GM08714 (cell line): ENCODE results near the gene TYMP.

ENCODE experiments used
- H3K4me3 ChIP-seq: fragments of 200-500 bp; sonication (Bioruptor generic); 2 replicates; pipeline ENCODE4 v1.5.1; 2014; ENCODE audit warnings: mild to moderate bottlenecking, low read length, inconsistent platforms
- ZNF274 ChIP-seq: IDR thresholded peaks from 2 replicates; pipeline ENCODE4 v1.6.1; 2012; ENCODE audit warnings: mild to moderate bottlenecking, low read depth, low read length

TYMP gene

DNA sequence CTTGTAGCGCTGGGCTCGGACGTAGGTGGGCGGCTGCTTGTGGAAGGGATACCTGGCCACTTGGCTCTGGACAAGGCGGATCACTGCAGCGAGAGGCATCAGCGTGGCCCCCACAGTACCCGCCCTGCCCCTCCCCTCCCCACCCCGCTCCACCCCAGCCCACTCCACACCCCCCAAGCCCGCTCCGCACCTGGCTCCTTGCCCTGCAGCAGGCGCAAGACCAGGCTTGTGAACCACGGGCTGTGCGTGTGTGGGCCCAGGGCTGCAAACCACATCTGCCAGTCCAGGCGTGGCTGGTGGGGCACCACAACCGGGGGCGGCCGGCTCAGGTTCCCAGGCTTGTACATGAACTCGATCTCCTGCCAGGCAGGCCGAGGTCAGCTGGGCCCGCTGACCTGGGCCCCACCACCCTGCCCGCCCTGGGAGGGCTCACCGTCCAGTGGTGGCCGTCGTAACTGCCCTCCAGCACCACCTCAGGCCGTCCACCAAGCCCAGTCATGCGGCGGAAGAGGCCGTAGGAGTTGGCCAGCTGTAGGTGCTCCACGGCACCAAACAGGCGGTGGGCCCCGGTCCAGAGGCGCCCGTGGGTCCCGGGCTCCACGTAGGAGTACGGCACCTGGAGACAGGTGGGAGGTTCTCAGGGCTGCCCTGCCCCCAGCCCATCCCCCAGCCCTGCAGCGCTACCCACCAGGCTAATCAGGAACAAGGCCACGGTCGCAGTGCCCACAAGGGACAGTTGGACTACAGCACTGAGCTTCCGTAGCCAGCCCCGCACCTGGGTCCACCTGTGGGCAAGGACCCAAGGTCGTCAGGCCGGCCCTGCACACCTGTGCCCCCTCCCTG, 25.2 kb downstream of the TYMP start:
- TF ChIP-seq ZNF274 = no peak
- H3K4me3 ChIP-seq = no peak overlapping the region

DNA sequence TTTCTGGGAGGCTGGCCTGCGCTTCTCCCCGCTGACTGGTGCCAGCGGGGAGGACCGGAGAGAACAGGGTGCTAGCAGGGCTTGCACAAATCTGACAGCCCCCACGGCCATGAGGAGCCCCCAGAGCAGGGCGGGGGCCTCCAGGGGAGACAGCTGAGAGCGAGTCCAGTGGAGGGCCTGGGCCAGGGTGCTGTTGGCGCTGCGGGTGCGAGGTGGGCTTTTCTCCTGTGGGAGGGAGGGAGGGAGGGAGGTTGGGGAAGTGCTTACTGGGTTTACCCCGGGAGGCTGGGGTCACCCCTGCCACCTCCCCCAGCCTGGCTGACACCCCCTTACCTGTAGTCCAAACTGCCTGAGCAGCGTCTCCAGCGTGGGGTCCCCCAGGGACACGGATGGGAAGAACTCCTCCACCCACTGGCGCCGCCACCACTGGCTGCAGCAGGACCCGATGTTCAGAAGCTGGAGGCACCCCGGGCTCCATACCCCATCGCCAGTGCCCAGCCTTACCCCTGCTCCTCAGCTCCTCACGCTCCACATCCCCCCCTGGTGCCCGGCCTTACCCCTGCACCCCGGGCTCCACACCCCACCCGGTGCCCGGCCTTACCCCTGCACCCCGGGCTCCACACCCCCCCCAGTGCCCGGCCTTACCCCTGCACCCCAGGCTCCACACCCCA, 26.2 kb downstream of the TYMP start:
- H3K4me3 ChIP-seq = no peak overlapping the region
- no peak for TF ChIP-seq ZNF274

DNA sequence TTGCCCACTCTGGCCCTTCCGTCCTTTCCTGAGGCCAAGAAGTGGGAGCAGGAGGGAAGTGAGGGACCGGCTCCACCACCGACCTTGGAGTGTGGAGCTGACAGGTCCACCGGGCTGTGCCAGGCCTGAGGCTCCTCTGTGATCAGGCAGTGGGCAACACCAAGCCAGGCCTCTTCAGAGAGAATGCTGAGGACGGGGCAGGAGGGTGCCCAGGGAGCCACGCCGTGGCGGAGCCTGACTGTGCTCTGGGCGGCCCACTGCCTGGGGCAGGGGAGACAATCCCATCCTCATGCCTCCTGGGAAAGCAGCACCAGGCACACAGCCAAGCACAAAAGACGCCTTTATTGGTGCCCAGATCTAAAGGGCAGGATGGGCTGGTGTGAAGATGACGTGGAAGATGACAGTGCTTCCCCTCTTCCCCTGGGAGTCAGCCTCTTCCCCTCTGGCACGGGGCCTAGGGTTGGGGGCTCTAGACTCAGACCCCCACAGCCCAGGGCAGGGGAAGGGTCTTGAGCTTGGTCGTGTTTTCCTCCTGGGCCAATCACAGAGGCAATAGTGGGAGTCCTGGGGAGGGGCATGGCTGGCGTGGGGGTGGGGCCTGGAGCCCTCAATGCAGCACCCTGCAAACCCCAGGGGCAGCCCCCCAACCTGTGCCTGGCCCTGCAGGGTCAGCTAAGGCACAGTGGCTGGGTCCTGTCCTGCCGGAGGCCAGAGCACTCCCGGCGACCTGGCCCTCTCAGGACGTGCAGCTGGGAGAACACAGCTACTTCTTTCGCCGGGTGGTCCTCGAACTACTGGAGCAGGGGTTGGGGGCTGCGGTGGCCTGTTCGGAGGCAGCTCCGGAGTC, 27.0 kb downstream of the TYMP start:
- no peak for TF ChIP-seq ZNF274
- no peak overlapping the region for H3K4me3 ChIP-seq

DNA sequence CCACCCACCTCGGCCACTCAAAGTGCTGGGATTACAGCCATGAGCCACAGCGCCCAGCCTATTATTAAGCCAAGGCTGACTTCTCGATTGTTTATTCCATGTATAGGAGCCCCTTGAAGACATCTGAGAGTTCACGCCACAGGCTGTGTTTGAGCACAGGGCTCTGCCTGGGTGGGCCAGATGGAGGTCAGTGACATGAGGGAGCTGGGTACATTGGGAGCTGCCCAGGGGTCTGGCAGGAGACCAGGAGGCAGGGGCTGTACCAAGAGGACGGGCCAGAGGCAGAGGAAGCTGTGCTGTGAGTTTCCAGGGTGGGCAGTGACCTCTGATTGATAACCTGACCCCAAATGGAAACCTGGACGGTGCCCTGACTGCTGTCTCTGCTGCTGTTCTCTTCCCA, 27.7 kb downstream of the TYMP start:
- no peak overlapping the region for H3K4me3 ChIP-seq
- no peak for TF ChIP-seq ZNF274

DNA sequence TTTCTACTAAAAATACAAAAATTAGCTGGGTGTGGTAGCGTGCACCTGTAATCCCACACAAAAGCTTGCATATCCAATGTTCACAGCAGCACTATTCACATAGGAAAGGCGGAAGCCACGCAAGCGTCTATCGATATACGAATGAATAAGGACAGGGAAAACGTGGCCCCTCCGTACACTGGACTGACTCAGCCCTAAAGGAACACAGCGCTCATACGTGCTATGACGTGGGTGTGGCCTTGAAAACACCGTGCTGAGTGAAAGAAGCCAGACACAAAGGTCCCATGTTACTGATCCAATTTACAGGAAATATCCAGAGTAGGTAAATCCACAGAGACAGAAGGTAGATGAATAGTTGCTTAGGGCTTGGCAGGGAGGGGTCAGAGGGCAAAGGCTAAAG, 29.4 kb downstream of the TYMP start:
- no peak overlapping the region for H3K4me3 ChIP-seq
- TF ChIP-seq ZNF274 = no peak

DNA sequence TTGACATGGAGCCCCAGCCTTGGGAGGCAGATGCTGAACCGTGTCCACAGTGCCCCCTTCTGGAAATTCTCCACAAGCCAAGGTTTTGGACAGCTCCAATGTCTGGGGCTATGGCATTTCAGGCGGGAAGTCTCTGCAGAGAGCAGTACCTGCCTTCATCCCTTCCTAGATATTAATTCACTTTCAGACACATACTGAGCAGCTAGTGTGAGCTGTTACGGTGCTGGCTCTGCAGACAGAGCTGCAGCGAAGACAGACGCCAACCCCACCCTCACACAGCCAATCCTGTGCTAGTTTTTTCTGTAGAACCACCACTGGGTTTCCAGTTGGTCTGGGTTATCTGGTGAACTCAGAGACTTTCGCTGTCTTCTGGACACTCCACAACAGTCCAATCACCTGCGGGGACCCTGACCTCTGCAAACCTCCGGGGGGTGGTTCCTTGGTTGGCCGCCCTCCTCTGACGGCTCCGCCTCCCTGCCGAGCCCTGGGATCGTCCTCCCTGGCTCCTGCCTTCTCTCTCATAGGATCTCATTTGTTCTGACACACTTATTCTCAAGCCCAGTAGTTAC, 31.4 kb downstream of the TYMP start:
- H3K4me3 ChIP-seq = no peak overlapping the region
- TF ChIP-seq ZNF274 = no peak

DNA sequence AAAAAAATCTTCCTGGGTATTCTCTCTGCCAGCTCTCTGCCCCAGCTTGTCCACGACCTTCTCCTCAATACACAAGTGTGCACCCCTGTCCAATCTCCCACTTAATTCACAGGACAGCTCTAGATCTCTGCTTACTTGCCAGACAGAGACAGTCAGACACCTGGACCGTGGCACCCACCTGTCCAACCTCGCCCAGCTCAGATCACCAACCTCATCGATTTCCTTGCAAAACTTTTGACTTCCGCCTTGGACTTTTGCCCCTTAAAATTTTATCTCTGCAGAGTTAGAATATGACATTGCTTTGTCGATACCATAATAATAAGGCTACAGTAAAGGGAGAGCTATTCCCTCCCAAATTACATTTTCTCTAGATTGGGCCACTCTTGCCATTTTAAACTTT, 32.7 kb downstream of the TYMP start:
- TF ChIP-seq ZNF274 = no peak
- H3K4me3 ChIP-seq = no peak overlapping the region

DNA sequence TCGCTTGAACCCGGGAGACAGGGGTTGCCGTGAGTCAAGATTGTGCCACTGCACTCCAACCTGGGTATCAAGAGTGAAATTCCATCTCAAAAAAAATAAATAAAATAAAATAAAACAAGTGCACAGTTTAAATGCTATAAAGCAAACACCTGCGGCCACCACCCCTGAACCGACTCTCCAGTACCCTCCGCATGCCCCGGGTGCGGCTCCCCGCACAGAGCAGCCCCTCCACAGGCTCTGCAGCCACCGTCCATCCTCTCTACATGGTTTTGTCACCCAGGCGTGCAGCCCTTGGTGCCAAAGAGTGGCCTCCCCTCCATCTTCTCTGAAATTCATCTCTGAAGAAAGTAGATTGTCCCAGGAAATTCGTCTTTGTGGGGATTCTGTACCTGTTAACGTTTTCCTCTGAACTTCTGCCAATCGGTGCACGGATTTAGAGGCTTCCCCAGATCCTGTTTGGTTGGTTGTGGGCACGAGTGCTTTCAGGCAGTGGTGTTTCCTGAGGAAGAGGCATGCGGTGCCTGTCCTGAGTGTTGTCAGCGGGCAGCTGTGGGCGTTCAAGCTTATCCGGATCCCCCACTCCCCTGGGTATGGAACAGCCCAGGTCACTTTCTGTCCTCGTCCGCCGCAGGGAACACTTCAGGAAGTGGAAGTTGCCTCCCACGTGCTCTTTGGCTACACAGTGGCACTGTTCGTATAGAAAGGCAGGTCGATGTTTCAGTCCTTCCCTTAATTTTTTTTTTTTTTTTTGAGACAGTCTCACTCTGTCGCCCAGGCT, 39.1 kb downstream of the TYMP start:
- no peak overlapping the region for H3K4me3 ChIP-seq
- TF ChIP-seq ZNF274 = no peak

DNA sequence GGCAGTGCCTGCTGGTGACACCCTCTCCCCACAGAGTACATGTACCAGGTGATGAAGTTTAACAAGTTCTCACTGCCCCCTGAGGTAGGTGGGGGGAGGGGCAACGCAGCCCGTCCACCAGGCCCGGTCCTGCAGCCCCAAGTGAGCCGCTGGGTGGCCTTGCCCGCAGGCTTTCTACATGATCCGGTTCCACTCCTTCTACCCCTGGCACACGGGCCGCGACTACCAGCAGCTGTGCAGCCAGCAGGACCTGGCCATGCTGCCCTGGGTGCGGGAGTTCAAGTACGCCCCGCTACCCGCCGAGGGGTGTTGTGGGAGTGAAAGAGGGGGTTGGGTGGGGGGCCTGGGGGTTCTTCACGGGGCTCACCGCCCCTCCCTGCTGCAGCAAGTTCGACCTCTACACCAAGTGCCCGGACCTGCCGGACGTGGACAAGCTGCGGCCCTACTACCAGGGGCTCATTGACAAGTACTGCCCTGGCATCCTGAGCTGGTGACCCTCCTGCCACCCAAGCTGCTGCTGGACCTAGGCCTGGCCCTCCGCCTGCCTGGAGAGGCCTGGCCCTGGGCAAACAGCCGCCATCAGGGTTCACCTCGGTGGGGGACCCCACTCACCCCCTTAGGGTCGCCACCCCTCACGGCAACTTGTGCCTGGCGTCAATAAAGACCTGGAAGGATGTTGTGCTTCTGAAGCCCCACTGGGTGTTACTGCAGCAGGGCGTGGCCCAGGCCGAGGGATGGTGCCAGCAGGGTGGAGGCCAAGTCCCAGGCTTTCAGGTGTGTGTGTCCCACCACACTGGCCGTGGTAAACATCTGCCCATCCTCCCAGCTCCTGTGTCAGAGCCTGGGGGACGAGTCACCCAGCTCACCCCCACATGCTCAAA, 40.2 kb downstream of the TYMP start:
- H3K4me3 ChIP-seq = no peak overlapping the region
- TF ChIP-seq ZNF274 = no peak

DNA sequence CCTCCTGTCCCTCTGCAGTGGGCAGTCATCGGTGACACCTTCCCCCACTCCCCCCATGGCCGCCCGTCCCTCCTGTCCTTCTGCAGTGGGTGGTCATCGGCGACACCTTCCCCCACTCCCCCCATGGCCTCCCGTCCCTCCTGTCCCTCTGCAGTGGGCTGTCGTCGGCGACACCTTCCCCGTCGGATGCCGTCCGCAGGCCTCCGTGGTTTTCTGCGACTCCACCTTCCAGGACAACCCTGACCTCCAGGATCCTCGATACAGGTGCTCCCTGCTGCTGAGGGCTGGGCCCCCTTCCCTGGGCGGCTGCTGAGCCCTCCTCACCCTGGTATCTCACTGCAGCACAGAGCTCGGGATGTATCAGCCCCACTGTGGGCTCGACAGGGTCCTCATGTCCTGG, 40.9 kb downstream of the TYMP start:
- no peak overlapping the region for H3K4me3 ChIP-seq
- TF ChIP-seq ZNF274 = no peak

DNA sequence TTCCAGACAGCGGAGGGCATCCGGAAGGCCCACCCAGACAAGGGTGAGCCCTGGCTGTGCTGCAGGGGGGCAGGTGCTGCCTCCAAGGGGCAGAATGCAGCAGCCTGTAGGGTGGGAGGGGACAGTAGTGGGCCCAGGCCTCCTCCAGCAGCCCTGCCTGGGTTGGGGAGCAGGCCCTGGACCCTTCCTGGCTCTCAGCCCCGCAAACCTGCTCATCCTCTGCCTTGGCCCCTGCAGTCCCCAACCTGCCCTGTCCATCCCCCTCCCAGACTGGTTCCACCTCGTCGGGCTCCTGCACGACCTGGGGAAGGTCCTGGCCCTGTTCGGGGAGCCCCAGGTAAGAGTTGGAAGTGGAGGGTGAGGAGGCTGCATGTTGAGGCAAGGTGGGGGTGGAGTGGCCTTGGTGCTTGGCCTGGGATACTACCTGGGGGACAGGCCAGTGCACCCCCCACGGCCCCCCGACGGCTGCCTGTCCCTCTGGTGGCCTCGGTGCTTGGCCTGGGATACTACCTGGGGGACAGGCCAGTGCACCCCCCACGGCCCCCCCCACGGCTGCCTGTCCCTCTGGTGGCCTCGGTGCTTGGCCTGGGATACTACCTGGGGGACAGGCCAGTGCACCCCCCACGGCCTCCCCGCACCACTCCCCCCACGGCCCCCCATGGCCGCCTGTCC, 41.7 kb downstream of the TYMP start:
- TF ChIP-seq ZNF274 = no peak
- no peak overlapping the region for H3K4me3 ChIP-seq
